SK-N-SH (cell line): ENCODE measurements around the gene MYLK. TPM values are rescaled to one million over a fixed set of nuclear protein-coding genes. Genes with fewer than 3 reads are reported as not detected.

ENCODE experiments used
- CTCF ChIA-PET: fragments of 300-600, 350-600 bp; formaldehyde crosslinking; extraction: SDS; loops from one replicate; lab custom pipeline; 2021; lab: Yijun Ruan, JAX
- POLR2A ChIA-PET: fragments of 350-600 bp; sonication (Branson Sonifier 250); formaldehyde crosslinking; extraction: SDS; loops from one replicate; lab custom pipeline; 2020; ENCODE audit warnings: antibody characterized with exemption, inconsistent platforms; lab: Yijun Ruan, JAX
- DNase-seq: peaks from one replicate; pipeline ENCODE4 v3.0.0; 2012
- H2AFZ ChIP-seq: fragments of 200-600 bp; sonication (generic); 2 replicates; pipeline ENCODE4 v1.8.1; 2016; ENCODE audit warnings: antibody characterized with exemption, mild to moderate bottlenecking, low read depth
- H3F3A ChIP-seq: fragments of 200-600 bp; sonication (generic); replicated peaks from 2 replicates; pipeline ENCODE3; 2016; ENCODE audit warnings: antibody characterized with exemption, mild to moderate bottlenecking; ENCODE audit not compliant: insufficient read depth
- H3K27ac ChIP-seq, 2 experiments: fragments of 200-500 bp in 1 of 2; fragments of 200-600 bp in 1 of 2; sonication (Bioruptor generic) in 1 of 2; sonication (generic), shearing (Covaris generic) in 1 of 2; 2 replicates each; pipeline versions ENCODE4 v1.5.1 to v1.6.1; 2014 to 2016; ENCODE audit warnings: low read depth in 2 of 2, inconsistent platforms in 1 of 2, low read length in 1 of 2, mild to moderate bottlenecking in 1 of 2, mixed read lengths in 1 of 2
- H3K27me3 ChIP-seq: fragments of 200-600 bp; sonication (generic), shearing (Covaris generic); 2 replicates; pipeline ENCODE4 v1.6.1; 2016; ENCODE audit warnings: mixed run types; ENCODE audit not compliant: insufficient read depth
- H3K36me3 ChIP-seq, 2 experiments: fragments of 200-500 bp in 1 of 2; fragments of 200-600 bp in 1 of 2; sonication (Bioruptor generic) in 1 of 2; sonication (generic) in 1 of 2; replicated peaks in 1 of 2; 2 replicates each; pipeline versions ENCODE3 to v1.5.1; 2014 to 2016; ENCODE audit warnings: low read length in 1 of 2, mild to moderate bottlenecking in 1 of 2; ENCODE audit not compliant: insufficient read depth in 2 of 2, control insufficient read depth in 1 of 2
- H3K4me1 ChIP-seq, 2 experiments: fragments of 200-500 bp in 1 of 2; fragments of 200-600 bp in 1 of 2; sonication (Bioruptor generic) in 1 of 2; sonication (generic), shearing (Covaris generic) in 1 of 2; 2 replicates each; pipeline versions ENCODE4 v1.5.1 to v1.6.1; 2014 to 2016; ENCODE audit warnings: low read depth in 1 of 2, low read length in 1 of 2, mixed run types in 1 of 2; ENCODE audit not compliant: insufficient read depth in 2 of 2, control insufficient read depth in 1 of 2
- H3K4me2 ChIP-seq: fragments of 200-600 bp; sonication (generic), shearing (Covaris generic); 2 replicates; pipeline ENCODE4 v1.6.1; 2017; ENCODE audit warnings: mixed run types
- H3K4me3 ChIP-seq, 2 experiments: fragments of 200-500 bp in 1 of 2; fragments of 200-600 bp in 1 of 2; sonication (Bioruptor generic) in 1 of 2; sonication (generic), shearing (Covaris generic) in 1 of 2; 2 replicates each; pipeline versions ENCODE4 v1.5.1 to v1.8.1; 2014 to 2016; ENCODE audit warnings: low read depth in 2 of 2, inconsistent platforms in 1 of 2, low read length in 1 of 2, mild to moderate bottlenecking in 1 of 2, mixed read lengths in 1 of 2, moderate library complexity in 1 of 2
- H3K79me2 ChIP-seq: fragments of 200-600 bp; sonication (generic); 2 replicates; pipeline ENCODE4 v1.8.1; 2017; ENCODE audit warnings: mild to moderate bottlenecking; ENCODE audit not compliant: insufficient read depth
- H3K9ac ChIP-seq: fragments of 200-600 bp; sonication (generic); 2 replicates; pipeline ENCODE4 v1.6.1; 2017; ENCODE audit warnings: mixed run types
- H3K9me2 ChIP-seq: fragments of 200-600 bp; sonication (generic); 2 replicates; pipeline ENCODE4 v1.6.1; 2017; ENCODE audit warnings: mixed run types
- H3K9me3 ChIP-seq: fragments of 200-600 bp; sonication (generic); 2 replicates; pipeline ENCODE4 v1.6.1; 2017; ENCODE audit warnings: mixed run types, mild to moderate bottlenecking, moderate library complexity
- H4K20me1 ChIP-seq: fragments of 200-600 bp; sonication (generic); 2 replicates; pipeline ENCODE4 v1.6.1; 2017; ENCODE audit warnings: mild to moderate bottlenecking, mixed run types; ENCODE audit not compliant: insufficient read depth
- CHD2 ChIP-seq: fragments of 150-350 bp; IDR thresholded peaks from 2 replicates; pipeline ENCODE4 v1.6.1; 2018; ENCODE audit warnings: low read length; ENCODE audit not compliant: partially characterized antibody
- FOXM1 ChIP-seq: IDR thresholded peaks from 2 replicates; pipeline ENCODE4 v1.4.0; 2012; ENCODE audit warnings: low read depth, mild to moderate bottlenecking
- MEF2A ChIP-seq: IDR thresholded peaks from 2 replicates; pipeline ENCODE4 v1.4.0; 2012; ENCODE audit warnings: low read depth, borderline replicate concordance
- NRF1 ChIP-seq: IDR thresholded peaks from 2 replicates; pipeline ENCODE4 v1.6.1; 2012; ENCODE audit warnings: low read depth, mild to moderate bottlenecking, low read length
- RAD21 ChIP-seq: IDR thresholded peaks from 2 replicates; pipeline ENCODE4 v1.6.1; 2012; ENCODE audit warnings: mild to moderate bottlenecking, low read length
- RFX5 ChIP-seq: IDR thresholded peaks from 2 replicates; pipeline ENCODE4 v1.6.1; 2012; ENCODE audit warnings: mild to moderate bottlenecking, improper control_type of control experiment, low read length
- RXRA ChIP-seq: IDR thresholded peaks from 2 replicates; pipeline ENCODE4 v1.4.0; 2012; ENCODE audit warnings: low read depth, mild to moderate bottlenecking, borderline replicate concordance
- TCF12 ChIP-seq: IDR thresholded peaks from 2 replicates; pipeline ENCODE4 v1.4.0; 2012
- TEAD4 ChIP-seq: IDR thresholded peaks from 2 replicates; pipeline ENCODE4 v1.4.0; 2012; ENCODE audit warnings: mild to moderate bottlenecking, borderline replicate concordance; ENCODE audit not compliant: insufficient read depth
- YY1 ChIP-seq: IDR thresholded peaks from 2 replicates; pipeline ENCODE4 v1.4.0; 2012; ENCODE audit warnings: low read depth, mild to moderate bottlenecking
- WGBS: methylation state at CpG from one replicate; pipeline ENCODE4 v1.1.6; 2017; ENCODE audit warnings: low lambda C conversion rate; 5-methylcytosine and 5-hydroxymethylcytosine counted together
- polyA plus RNA-seq, 3 experiments: library from polyadenylated mRNA; depleted of rRNA; stranded (reverse); fragments of >200 nt; gene quantifications; 2 replicates each; pipeline ENCODE4 v1.2.3, GENCODE V29; 2012
- TF ChIP-seq, protein P1 (sequence below): IDR thresholded peaks from 2 replicates; pipeline ENCODE4 v1.4.0; 2012; ENCODE audit warnings: low read depth, borderline replicate concordance
- TF ChIP-seq, protein P2 (sequence below): IDR thresholded peaks from 2 replicates; pipeline ENCODE4 v1.4.0; 2012; ENCODE audit warnings: low read depth

MYLK gene
- polyA plus RNA-seq, 1 of the 3 experiments (the other 2 are of a cell fraction) = 272 TPM

DNA sequence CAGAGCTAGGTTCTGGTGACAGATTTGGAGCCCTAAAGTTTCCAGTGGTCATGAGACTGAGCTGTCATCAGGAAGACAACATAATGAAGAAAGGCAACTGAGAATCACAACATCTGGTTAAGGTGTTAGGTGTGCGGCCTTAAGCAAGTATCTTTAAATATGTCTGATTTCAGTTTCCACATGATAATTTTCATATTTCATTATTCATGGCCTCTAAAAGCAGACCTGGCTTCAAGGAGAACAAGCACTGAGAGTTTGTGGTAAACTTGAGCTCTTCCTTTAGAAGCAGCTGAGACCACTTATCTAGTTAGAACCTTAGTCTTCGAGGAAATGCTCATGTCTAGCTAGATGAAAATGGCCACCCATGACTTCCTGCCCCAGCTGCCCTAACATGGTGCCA is 25.7 kb upstream of the MYLK start (continued):
- TF ChIP-seq YY1 (no peak), NRF1 (no peak), CHD2 (no peak), RXRA (no peak), MEF2A (no peak)
- TF ChIP-seq, protein P1, sequence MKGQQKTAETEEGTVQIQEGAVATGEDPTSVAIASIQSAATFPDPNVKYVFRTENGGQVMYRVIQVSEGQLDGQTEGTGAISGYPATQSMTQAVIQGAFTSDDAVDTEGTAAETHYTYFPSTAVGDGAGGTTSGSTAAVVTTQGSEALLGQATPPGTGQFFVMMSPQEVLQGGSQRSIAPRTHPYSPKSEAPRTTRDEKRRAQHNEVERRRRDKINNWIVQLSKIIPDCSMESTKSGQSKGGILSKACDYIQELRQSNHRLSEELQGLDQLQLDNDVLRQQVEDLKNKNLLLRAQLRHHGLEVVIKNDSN = no peak
- TF ChIP-seq, all 33 proteins: peak for 0

DNA sequence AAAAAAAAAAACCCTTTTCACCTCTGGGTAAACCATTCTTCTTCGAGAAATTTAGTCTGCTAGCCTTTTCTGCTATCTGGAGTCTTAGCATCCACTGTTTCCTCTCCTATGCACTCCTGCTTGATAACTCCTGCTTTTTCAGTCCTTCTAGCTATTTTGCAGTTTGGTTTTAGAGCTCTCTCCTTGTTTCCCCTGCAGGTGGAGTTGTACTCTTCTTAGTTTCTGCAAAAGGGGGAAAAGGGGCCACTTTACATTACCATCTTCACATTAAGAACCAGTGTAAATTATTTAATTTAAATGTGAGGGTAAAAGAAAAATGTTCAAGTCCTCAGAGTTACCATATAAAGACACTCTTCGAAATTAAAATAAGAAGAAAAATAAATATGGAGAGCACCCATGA is 23.6 kb upstream of the MYLK start:
- TF ChIP-seq RAD21 = peak; percentile 21; the same call in 1 of the 2 replicates
- TF ChIP-seq MEF2A = no peak
- H3K27ac ChIP-seq = no peak overlapping the region
- H2AFZ ChIP-seq = no peak overlapping the region
- H3K4me3 ChIP-seq = no peak overlapping the region
- H3K9ac ChIP-seq = no peak overlapping the region
- no peak overlapping the region for H3K4me2 ChIP-seq
- DNase-seq = no peak
- H3F3A ChIP-seq = peaks cover 4% of the 10 kb centered on the region
- H3K36me3 ChIP-seq = peaks cover under 1 to 2% of the 10 kb centered on the region in 2 experiments
- H4K20me1 ChIP-seq = no peaks in the 10 kb centered on the region
- H3K9me2 ChIP-seq = no peaks in the 10 kb centered on the region
- ChIA-PET CTCF (interaction anchor here (1.3 to 1.7 kb wide), 3 partner anchors 8 to 20 kb away, joined by 3 to 4 read pairs (median 4); no protein-coding TSS in a partner anchor), POLR2A (no interaction called here)
- H3K79me2 ChIP-seq = no peaks in the 10 kb centered on the region
- no peaks in the 10 kb centered on the region for H3K27me3 ChIP-seq
- H3K4me1 ChIP-seq = no peaks in the 10 kb centered on the region
- no peaks in the 10 kb centered on the region for H3K9me3 ChIP-seq
- 88% methylated on average over 2 of the region's 2 CpGs for WGBS

DNA sequence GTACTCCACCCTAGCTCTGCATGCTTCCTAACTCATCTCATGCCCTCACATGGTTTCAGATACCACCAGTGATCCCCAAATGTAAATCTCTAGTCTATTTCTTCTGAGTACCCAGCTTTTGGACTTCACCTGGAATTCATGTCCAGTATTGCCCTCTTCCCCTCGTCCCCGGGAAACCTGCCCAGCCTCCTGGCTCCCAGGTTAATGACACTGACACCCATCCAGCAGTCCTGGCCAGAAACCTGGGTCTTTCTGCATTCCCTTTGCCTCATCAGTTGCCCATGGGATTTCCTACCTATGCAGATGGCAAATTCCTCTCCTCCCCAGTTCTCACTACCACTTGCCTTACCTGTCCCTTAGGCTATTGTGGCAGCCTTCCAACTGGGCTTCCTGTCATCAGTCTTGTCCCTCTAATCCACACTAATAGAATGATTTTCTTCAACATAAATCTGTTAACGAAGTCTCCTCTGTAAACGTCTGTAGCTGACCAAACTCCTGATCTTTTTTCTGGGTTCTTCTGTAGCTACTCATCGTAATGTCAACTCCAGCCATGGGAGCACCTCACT is 15.3 kb upstream of the MYLK start:
- H3K4me1 ChIP-seq = no peaks in the 10 kb centered on the region
- no peaks in the 10 kb centered on the region for H4K20me1 ChIP-seq
- H3F3A ChIP-seq = no peaks in the 10 kb centered on the region
- H3K36me3 ChIP-seq = no peaks in the 10 kb centered on the region
- no peaks in the 10 kb centered on the region for H3K79me2 ChIP-seq
- H3K9ac ChIP-seq = no peak overlapping the region
- no peak for DNase-seq
- no peak overlapping the region for H3K4me2 ChIP-seq
- 0 out of 2 replicates have a peak, but pooled peaks cover under 1% of the 10 kb centered on the region for H3K9me3 ChIP-seq
- POLR2A ChIA-PET = no interaction called here
- TF ChIP-seq TEAD4 = no peak
- TF ChIP-seq, protein P2, sequence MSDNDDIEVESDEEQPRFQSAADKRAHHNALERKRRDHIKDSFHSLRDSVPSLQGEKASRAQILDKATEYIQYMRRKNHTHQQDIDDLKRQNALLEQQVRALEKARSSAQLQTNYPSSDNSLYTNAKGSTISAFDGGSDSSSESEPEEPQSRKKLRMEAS = no peak
- TF ChIP-seq FOXM1 = no peak
- TF ChIP-seq RFX5 = no peak
- TF ChIP-seq TCF12 = no peak
- TF ChIP-seq YY1 = no peak
- TF ChIP-seq, all 33 proteins: peak for 0
- Histone ChIP-seq H3K27ac (no peak overlapping the region), H2AFZ (no peak overlapping the region), H3K9me2 (no peaks in the 10 kb centered on the region), H3K27me3 (no peaks in the 10 kb centered on the region), H3K4me3 (no peak overlapping the region)
- CTCF ChIA-PET = interaction anchor here (0.8 to 1.4 kb wide), 4 partner anchors 8 to 565 kb away, joined by 3 to 5 read pairs (median 3); no protein-coding TSS in a partner anchor
- WGBS = 91% methylated on average over 5 of the region's 5 CpGs
